ENCODE results near the gene CLCN2.

DNA sequence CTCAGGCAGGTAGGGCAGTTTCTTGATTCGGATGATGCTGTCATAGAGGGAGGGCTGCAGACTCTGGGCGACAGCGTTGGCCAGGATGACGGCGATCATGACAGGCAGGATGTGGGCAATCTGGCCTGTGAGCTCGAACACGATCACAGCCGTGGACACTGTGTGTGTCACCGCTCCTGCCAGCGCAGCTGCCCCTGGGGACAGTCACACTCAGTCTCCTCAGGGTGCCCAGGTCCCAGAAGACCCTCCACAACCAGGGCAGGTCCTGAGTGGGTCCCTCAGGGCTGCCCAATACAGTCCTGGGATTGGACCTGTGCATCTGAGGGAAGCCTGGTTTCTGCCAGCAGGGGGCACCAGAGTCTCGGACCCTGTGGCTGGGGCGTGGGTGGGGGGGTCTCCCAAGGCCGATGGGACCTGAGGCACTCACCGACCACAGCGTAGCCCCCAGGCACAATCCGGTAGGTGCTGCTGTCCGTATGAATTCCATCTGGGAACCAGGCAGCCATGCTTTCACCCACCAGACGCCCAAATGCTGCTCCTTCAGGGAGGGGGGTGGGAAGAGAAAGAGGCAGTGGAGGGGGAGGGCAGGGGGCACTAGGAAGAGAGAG, 7.2 kb downstream of the CLCN2 start:
- TF ChIP-seq, protein P1, sequence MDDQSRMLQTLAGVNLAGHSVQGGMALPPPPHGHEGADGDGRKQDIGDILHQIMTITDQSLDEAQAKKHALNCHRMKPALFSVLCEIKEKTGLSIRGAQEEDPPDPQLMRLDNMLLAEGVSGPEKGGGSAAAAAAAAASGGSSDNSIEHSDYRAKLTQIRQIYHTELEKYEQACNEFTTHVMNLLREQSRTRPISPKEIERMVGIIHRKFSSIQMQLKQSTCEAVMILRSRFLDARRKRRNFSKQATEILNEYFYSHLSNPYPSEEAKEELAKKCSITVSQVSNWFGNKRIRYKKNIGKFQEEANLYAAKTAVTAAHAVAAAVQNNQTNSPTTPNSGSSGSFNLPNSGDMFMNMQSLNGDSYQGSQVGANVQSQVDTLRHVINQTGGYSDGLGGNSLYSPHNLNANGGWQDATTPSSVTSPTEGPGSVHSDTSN (IDR thresholded peaks at IDR 0.05) = no peak
- TF ChIP-seq, protein P2, sequence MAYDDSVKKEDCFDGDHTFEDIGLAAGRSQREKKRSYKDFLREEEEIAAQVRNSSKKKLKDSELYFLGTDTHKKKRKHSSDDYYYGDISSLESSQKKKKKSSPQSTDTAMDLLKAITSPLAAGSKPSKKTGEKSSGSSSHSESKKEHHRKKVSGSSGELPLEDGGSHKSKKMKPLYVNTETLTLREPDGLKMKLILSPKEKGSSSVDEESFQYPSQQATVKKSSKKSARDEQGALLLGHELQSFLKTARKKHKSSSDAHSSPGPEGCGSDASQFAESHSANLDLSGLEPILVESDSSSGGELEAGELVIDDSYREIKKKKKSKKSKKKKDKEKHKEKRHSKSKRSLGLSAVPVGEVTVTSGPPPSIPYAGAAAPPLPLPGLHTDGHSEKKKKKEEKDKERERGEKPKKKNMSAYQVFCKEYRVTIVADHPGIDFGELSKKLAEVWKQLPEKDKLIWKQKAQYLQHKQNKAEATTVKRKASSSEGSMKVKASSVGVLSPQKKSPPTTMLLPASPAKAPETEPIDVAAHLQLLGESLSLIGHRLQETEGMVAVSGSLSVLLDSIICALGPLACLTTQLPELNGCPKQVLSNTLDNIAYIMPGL (CRISPR knock-in tag; IDR thresholded peaks at IDR 0.05; ENCODE audit: borderline replicate concordance) = no peak
- peak; percentile 42; the same call in 1 of the 3 replicates for TF ChIP-seq SMC3 (IDR thresholded peaks at IDR 0.05)
- no peak for TF ChIP-seq CHD2 (IDR thresholded peaks at IDR 0.05; ENCODE audit: low read length, partially characterized antibody)
- TF ChIP-seq, protein P3, sequence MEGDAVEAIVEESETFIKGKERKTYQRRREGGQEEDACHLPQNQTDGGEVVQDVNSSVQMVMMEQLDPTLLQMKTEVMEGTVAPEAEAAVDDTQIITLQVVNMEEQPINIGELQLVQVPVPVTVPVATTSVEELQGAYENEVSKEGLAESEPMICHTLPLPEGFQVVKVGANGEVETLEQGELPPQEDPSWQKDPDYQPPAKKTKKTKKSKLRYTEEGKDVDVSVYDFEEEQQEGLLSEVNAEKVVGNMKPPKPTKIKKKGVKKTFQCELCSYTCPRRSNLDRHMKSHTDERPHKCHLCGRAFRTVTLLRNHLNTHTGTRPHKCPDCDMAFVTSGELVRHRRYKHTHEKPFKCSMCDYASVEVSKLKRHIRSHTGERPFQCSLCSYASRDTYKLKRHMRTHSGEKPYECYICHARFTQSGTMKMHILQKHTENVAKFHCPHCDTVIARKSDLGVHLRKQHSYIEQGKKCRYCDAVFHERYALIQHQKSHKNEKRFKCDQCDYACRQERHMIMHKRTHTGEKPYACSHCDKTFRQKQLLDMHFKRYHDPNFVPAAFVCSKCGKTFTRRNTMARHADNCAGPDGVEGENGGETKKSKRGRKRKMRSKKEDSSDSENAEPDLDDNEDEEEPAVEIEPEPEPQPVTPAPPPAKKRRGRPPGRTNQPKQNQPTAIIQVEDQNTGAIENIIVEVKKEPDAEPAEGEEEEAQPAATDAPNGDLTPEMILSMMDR (IDR thresholded peaks at IDR 0.05) = peak; percentile 59
- TF ChIP-seq RFX5 (IDR thresholded peaks at IDR 0.05) = no peak
- TF ChIP-seq, protein P4, sequence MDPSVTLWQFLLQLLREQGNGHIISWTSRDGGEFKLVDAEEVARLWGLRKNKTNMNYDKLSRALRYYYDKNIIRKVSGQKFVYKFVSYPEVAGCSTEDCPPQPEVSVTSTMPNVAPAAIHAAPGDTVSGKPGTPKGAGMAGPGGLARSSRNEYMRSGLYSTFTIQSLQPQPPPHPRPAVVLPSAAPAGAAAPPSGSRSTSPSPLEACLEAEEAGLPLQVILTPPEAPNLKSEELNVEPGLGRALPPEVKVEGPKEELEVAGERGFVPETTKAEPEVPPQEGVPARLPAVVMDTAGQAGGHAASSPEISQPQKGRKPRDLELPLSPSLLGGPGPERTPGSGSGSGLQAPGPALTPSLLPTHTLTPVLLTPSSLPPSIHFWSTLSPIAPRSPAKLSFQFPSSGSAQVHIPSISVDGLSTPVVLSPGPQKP (IDR thresholded peaks at IDR 0.05; ENCODE audit: low read depth, low read length) = no peak

All from A549 (cell line).